Liver (tissue), 9 donors: ENCODE results near the gene PSTPIP1. TPM values are rescaled to one million over a fixed set of nuclear protein-coding genes. Genes with fewer than 3 reads are reported as not detected.

Experiments used
- DNase-seq: peaks from one replicate; pipeline ENCODE4 v3.0.0-alpha.2; 2017; ENCODE audit warnings: low spot score
- H3K27ac ChIP-seq, 2 donors: one replicate each; pipeline ENCODE4 v1.7.0; 2013; ENCODE audit warnings: inconsistent platforms in 2 of 2, low read length in 2 of 2, control low read depth in 1 of 2, low read depth in 1 of 2, mild to moderate bottlenecking in 1 of 2
- H3K27me3 ChIP-seq, 4 donors: one replicate each; pipeline versions ENCODE4 v1.6.1 to v1.7.0; 2013; ENCODE audit warnings: low read length in 3 of 4, inconsistent platforms in 1 of 4, mild to moderate bottlenecking in 1 of 4, moderate library complexity in 1 of 4; ENCODE audit not compliant: control insufficient read depth in 4 of 4, insufficient read depth in 4 of 4
- H3K36me3 ChIP-seq, 4 donors: one replicate each; pipeline versions ENCODE4 v1.6.1 to v1.7.0; 2013; ENCODE audit warnings: low read length in 3 of 4, mild to moderate bottlenecking in 3 of 4, low read depth in 1 of 4, moderate library complexity in 1 of 4; ENCODE audit not compliant: control insufficient read depth in 4 of 4, insufficient read depth in 3 of 4
- H3K4me1 ChIP-seq, 4 donors: one replicate each; pipeline versions ENCODE4 v1.6.1 to v1.7.0; 2013; ENCODE audit warnings: low read length in 3 of 4, mild to moderate bottlenecking in 3 of 4, moderate library complexity in 1 of 4; ENCODE audit not compliant: control insufficient read depth in 4 of 4, insufficient read depth in 4 of 4
- H3K4me3 ChIP-seq, 3 donors: one replicate each; pipeline versions ENCODE4 v1.6.1 to v1.7.0; 2013; ENCODE audit warnings: low read length in 3 of 3, control low read depth in 1 of 3, low read depth in 1 of 3, mild to moderate bottlenecking in 1 of 3
- H3K9ac ChIP-seq, 2 donors: one replicate each; pipeline ENCODE4 v1.7.0; 2013; ENCODE audit warnings: low read length in 2 of 2, mild to moderate bottlenecking in 2 of 2, moderate library complexity in 2 of 2, control low read depth in 1 of 2, low read depth in 1 of 2
- H3K9me3 ChIP-seq, 4 donors: one replicate each; pipeline versions ENCODE4 v1.6.1 to v1.7.0; 2013; ENCODE audit warnings: low read length in 3 of 4; ENCODE audit not compliant: control insufficient read depth in 4 of 4
- EGR1 ChIP-seq, 2 donors: IDR thresholded peaks; 2 replicates each; pipeline ENCODE4 v1.6.1; 2016 to 2018; ENCODE audit warnings: antibody characterized with exemption in 2 of 2, low read depth in 2 of 2
- FOXA1 ChIP-seq: IDR thresholded peaks from 2 replicates; pipeline ENCODE4 v1.6.1; 2016; ENCODE audit warnings: antibody characterized with exemption
- FOXA2 ChIP-seq: IDR thresholded peaks from 2 replicates; pipeline ENCODE4 v1.6.1; 2016; ENCODE audit warnings: antibody characterized with exemption
- GABPA ChIP-seq, 2 donors: IDR thresholded peaks in 1 of 2; conservative IDR thresholded peaks in 1 of 2; 2 replicates each; pipeline ENCODE4 v1.6.1; 2016; ENCODE audit warnings: antibody characterized with exemption in 2 of 2, mild to moderate bottlenecking in 1 of 2, moderate library complexity in 1 of 2
- HNF4A ChIP-seq, 2 donors: conservative IDR thresholded peaks; 2 replicates each; pipeline ENCODE4 v1.6.1; 2016; ENCODE audit warnings: antibody characterized with exemption in 2 of 2, mild to moderate bottlenecking in 2 of 2
- HNF4G ChIP-seq: IDR thresholded peaks from 2 replicates; pipeline ENCODE4 v1.6.1; 2016; ENCODE audit warnings: antibody characterized with exemption
- JUND ChIP-seq, 2 donors: IDR thresholded peaks; 2 replicates each; pipeline ENCODE4 v1.6.1; 2016; ENCODE audit warnings: antibody characterized with exemption in 2 of 2
- NR2F2 ChIP-seq: IDR thresholded peaks from 2 replicates; pipeline ENCODE4 v1.6.1; 2016; ENCODE audit warnings: antibody characterized with exemption
- RAD21 ChIP-seq, 2 donors: IDR thresholded peaks; 2 replicates each; pipeline ENCODE4 v1.6.1; 2016; ENCODE audit warnings: antibody characterized with exemption in 2 of 2, mild to moderate bottlenecking in 2 of 2
- REST ChIP-seq: IDR thresholded peaks from 2 replicates; pipeline ENCODE4 v1.6.1; 2016; ENCODE audit warnings: antibody characterized with exemption, mild to moderate bottlenecking
- RXRA ChIP-seq, 2 donors: IDR thresholded peaks; 2 replicates each; pipeline ENCODE4 v1.6.1; 2017 to 2018; ENCODE audit warnings: antibody characterized with exemption in 2 of 2, mild to moderate bottlenecking in 1 of 2
- SP1 ChIP-seq: IDR thresholded peaks from 2 replicates; pipeline ENCODE4 v1.6.1; 2018; ENCODE audit warnings: antibody characterized with exemption, mild to moderate bottlenecking
- TAF1 ChIP-seq: conservative IDR thresholded peaks from 2 replicates; pipeline ENCODE4 v1.6.1; 2016; ENCODE audit warnings: antibody characterized with exemption, mild to moderate bottlenecking
- YY1 ChIP-seq: IDR thresholded peaks from 2 replicates; pipeline ENCODE4 v1.6.1; 2016; ENCODE audit warnings: antibody characterized with exemption, mild to moderate bottlenecking
- WGBS: extraction: QIAGEN DNeasy Blood & Tissue Kit; methylation state at CpG from one replicate; pipeline ENCODE4 v1.1.7; 2013; 5-methylcytosine and 5-hydroxymethylcytosine counted together
- polyA plus RNA-seq, 2 donors: library from polyadenylated mRNA; stranded (reverse) in 1 of 2; unstranded in 1 of 2; fragments of 200-250 nt in 1 of 2; fragments of >200 nt in 1 of 2; fragmentation: Nextera tagmentation in 1 of 2; extraction: Ambion mirVana in 1 of 2; gene quantifications; one replicate each; pipeline versions ENCODE4 v1.2.1 to v1.2.3, GENCODE V29; 2013 to 2015
- total RNA-seq, 2 donors: library from RNA; depleted of rRNA; stranded (reverse); fragments of >200 nt; gene quantifications; one replicate each; pipeline ENCODE4 v1.2.3, GENCODE V29; 2014
- TF ChIP-seq, protein P1 (sequence below): IDR thresholded peaks from 2 replicates; pipeline ENCODE4 v1.6.1; 2016; ENCODE audit warnings: antibody characterized with exemption
- TF ChIP-seq, protein P2 (sequence below): IDR thresholded peaks from 2 replicates; pipeline ENCODE4 v1.6.1; 2016; ENCODE audit warnings: antibody characterized with exemption
- TF ChIP-seq, protein P3 (sequence below): fragments of 150-350 bp; IDR thresholded peaks from 2 replicates; pipeline ENCODE4 v1.5.1; 2017; ENCODE audit warnings: improper control_type of control experiment, low read depth, low read length; ENCODE audit not compliant: missing input control
- TF ChIP-seq, protein P4 (sequence below): IDR thresholded peaks from 2 replicates; pipeline ENCODE4 v1.6.1; 2016; ENCODE audit warnings: antibody characterized with exemption
- donor health status: healthy.
- donor health status: healthy.
- donor health status: healthy.
- donor health status: healthy.
- donor health status: healthy.

PSTPIP1 gene
- total and polyA plus RNA-seq, 4 donors: 1.1 to 4.6 (median 3.0) TPM

DNA sequence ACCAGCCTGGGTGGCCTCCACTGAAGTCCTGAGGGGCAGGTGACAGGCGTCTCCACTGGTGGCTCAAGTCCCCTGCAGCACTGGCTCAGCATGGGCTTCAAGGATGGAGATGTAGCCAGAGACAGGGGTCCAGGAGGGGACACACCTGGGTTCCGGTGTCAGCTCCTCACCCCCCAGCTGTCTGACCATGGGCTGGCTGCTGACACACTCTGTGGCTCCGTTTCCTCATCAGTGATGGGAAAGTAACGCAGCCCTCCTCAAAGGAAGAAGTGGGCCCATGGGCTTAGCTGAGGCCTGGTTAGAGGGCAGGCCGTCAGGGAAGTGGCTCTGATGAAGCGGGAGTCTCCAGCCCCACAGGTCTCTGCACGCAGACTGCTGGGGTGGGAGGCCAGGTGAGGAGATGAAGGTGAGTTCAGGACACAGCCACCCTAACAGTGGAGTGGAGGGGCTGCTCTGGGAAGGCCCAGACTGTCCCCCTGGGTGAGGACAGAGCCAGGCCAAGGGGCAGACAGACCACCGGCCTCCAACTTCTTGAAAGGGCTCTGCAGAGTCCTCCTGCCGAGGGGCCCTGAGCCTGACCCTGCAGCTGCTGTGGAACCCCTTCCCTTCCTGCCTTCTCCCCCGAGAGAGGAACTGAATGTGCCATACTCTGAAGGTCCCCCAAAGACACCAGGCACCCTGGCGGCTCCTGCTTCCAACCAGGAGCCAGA lies 24.0 kb downstream of the PSTPIP1 start (continued):
- TF ChIP-seq, protein P1, sequence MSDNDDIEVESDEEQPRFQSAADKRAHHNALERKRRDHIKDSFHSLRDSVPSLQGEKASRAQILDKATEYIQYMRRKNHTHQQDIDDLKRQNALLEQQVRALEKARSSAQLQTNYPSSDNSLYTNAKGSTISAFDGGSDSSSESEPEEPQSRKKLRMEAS: no peak
- TF ChIP-seq, protein P2, sequence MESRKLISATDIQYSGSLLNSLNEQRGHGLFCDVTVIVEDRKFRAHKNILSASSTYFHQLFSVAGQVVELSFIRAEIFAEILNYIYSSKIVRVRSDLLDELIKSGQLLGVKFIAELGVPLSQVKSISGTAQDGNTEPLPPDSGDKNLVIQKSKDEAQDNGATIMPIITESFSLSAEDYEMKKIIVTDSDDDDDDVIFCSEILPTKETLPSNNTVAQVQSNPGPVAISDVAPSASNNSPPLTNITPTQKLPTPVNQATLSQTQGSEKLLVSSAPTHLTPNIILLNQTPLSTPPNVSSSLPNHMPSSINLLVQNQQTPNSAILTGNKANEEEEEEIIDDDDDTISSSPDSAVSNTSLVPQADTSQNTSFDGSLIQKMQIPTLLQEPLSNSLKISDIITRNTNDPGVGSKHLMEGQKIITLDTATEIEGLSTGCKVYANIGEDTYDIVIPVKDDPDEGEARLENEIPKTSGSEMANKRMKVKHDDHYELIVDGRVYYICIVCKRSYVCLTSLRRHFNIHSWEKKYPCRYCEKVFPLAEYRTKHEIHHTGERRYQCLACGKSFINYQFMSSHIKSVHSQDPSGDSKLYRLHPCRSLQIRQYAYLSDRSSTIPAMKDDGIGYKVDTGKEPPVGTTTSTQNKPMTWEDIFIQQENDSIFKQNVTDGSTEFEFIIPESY: no peak
- TF ChIP-seq RXRA (IDR thresholded peaks at IDR 0.05) (no peak), YY1 (no peak)

- H3K27ac ChIP-seq: no peak overlapping the region
- WGBS: 81% methylated on average over 12 of the region's 12 CpGs
- no peak overlapping the region for H3K9ac ChIP-seq
- H3K4me3 ChIP-seq: no peak overlapping the region
- TF ChIP-seq JUND (IDR thresholded peaks at IDR 0.05): no peak
- TF ChIP-seq GABPA (IDR thresholded peaks at IDR 0.05 in 1 of 2, conservative IDR thresholded peaks at IDR 0.05 in 1 of 2): no peak
- TF ChIP-seq HNF4G: no peak
- TF ChIP-seq, protein P1: no peak
- no peak for TF ChIP-seq RAD21 (IDR thresholded peaks at IDR 0.05)
- no peak for TF ChIP-seq FOXA2
- TF ChIP-seq, protein P2: no peak
- TF ChIP-seq EGR1 (IDR thresholded peaks at IDR 0.05; ENCODE audit: low read depth in 2 of 2): no peak
- no peak for TF ChIP-seq YY1
- no peak for TF ChIP-seq NR2F2
- TF ChIP-seq REST: no peak
- TF ChIP-seq, protein P3, sequence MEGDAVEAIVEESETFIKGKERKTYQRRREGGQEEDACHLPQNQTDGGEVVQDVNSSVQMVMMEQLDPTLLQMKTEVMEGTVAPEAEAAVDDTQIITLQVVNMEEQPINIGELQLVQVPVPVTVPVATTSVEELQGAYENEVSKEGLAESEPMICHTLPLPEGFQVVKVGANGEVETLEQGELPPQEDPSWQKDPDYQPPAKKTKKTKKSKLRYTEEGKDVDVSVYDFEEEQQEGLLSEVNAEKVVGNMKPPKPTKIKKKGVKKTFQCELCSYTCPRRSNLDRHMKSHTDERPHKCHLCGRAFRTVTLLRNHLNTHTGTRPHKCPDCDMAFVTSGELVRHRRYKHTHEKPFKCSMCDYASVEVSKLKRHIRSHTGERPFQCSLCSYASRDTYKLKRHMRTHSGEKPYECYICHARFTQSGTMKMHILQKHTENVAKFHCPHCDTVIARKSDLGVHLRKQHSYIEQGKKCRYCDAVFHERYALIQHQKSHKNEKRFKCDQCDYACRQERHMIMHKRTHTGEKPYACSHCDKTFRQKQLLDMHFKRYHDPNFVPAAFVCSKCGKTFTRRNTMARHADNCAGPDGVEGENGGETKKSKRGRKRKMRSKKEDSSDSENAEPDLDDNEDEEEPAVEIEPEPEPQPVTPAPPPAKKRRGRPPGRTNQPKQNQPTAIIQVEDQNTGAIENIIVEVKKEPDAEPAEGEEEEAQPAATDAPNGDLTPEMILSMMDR: no peak
- TF ChIP-seq, protein P4, sequence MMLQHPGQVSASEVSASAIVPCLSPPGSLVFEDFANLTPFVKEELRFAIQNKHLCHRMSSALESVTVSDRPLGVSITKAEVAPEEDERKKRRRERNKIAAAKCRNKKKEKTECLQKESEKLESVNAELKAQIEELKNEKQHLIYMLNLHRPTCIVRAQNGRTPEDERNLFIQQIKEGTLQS: no peak
- no peak for TF ChIP-seq FOXA1
- TF ChIP-seq HNF4A (conservative IDR thresholded peaks at IDR 0.05): no peak
- TF ChIP-seq RXRA (IDR thresholded peaks at IDR 0.05): no peak
- TF ChIP-seq SP1: no peak
- TF ChIP-seq TAF1: no peak
- H3K36me3 ChIP-seq: no peaks in the 10 kb centered on the region
- H3K27me3 ChIP-seq: no peaks in the 10 kb centered on the region
- H3K9me3 ChIP-seq: no peaks in the 10 kb centered on the region
- DNase-seq: no peak
- H3K4me1 ChIP-seq: peaks cover 0 to 2% (median 0%) of the 10 kb centered on the region in 4 donors
These were observed 24.8 kb downstream of the PSTPIP1 start for GRCh38 chr15:77019521-77020331.
